ENCODE data around the gene AFF3.
"Not testable (repeated sequence)": the region's sequence is repeated elsewhere in the genome, so short reads cannot be mapped to it uniquely, and the experiment has no call there.

- not testable (repeated sequence) for TF ChIP-seq CTCF, POLR2A (IDR thresholded peaks at IDR 0.05)
Measured at GRCh38 chr2:99661761-99662160, 480.6 kb downstream of the AFF3 start.

Measured in stomach (tissue), 4 donors.